ENCODE results near the gene MAD1L1.
A peak's percentile ranks its signal among the peaks of the same experiment; 100 is the strongest.

MAD1L1 gene

DNA sequence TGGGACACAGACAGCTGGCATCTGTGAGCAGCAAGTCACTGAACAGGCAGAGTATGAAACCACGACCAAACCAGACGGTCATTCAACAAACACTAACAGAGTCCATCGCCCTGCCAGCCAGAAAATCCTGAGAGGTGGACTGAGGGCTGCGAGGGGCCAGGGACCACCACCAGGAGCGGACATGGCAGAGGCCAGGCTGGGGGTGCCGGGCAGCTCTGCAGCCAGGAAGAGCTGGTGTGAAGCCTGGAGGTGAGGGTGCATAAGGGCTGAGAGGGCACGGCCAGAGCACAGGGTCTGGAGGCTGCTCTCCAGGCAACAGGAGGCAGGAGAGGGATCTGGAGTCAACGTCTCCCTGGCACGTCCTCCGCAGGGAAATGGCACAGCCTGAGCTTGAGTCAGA lies 15.5 kb downstream of the MAD1L1 start:
- no peak for DNase-seq

- no peak for DNase-seq
Observed at GRCh38 chr7:2215851-2216250, 16.9 kb downstream of the MAD1L1 start.

DNA sequence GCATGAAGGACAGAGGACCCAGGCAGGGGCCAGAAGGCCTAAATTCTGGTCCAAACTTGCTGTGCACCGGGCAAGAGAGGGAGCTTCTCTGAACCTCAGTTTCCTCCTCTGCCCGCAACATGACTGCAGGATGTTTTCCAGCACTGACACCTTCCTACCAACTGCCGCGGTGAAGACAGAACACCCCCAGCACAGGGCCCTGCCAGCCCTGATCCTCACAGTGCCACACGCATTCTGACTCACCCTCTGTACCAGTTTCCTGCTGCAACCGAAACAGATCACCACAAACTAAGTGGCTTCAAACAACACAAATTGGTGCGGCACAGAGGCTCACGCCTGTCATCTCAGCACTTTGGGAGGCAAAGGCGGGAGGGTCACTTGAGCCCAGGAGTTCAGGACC lies 18.1 kb downstream of the MAD1L1 start:
- DNase-seq: no peak

DNA sequence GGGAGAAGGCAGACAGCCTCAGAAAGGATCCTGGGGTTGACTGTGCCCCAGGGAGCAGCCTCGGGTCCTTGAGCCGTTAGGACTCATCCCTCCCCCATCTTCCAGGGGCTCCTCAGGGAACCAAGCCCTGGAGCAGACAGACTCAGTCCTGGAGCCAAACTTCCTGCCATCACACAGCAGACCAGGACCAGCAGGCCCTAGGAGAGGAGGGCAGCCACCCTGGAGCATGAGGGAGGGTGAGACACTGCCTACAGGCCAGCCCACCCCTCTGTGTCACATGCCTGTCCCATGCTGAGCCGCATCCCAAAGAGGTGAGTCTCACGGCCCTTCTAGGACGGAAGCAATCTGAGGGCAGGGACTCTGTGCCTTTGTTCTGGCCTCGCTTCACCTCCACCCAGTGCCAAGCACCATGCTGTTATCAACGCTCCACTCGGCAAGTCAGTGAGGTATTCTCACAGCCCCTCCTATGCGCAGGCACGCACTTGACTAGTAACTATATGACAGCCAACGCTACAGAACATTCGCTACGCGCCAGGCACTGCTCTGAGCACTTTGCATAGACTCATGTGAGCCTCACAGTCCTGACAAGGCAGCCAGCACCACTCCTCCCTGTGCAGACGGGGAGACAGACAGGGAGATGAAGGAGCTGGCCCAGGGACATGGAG lies 19.1 kb downstream of the MAD1L1 start:
- DNase-seq: no peak

DNA sequence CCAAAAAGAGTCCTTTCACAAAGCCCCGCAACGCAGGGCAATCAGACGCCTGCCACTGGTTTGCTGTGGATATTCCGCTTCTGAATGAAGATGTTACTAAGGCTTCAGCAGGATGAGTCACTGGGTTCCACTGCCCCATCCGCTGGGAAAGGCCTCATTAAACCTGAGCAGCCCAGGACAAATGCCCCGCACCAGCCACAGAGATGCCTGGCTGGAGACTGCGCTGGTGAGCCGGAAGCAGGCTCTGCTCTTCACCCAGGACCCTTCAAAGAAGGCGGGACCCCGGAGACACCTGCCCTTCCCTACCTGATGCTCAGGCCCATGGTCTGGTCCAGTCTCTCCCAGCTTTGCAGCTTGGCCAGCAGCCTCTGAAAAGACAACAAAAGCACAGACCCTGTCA lies 19.8 kb downstream of the MAD1L1 start:
- DNase-seq: no peak

DNA sequence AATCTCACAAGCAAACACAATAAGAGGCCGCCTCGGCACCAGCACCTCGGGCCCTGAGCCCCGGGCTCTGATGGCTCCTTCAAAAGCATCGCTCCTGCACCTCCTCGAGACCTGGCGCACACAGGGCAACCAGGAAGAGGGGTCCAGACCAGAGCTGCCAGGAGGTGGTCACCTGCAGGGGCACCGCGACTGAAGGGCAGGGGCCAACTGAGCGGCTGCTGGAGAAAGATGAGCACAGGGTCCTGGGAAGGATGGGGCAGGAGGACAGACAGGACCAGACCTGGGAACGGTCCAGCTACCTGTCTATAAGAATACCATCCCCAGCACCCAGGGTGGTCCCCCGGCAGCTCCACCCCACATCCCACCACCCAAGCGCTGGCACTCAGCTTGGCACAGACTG lies 20.8 kb downstream of the MAD1L1 start:
- no peak for DNase-seq

- no peak for DNase-seq
Observed at GRCh38 chr7:2211259-2211880, 21.4 kb downstream of the MAD1L1 start.

DNA sequence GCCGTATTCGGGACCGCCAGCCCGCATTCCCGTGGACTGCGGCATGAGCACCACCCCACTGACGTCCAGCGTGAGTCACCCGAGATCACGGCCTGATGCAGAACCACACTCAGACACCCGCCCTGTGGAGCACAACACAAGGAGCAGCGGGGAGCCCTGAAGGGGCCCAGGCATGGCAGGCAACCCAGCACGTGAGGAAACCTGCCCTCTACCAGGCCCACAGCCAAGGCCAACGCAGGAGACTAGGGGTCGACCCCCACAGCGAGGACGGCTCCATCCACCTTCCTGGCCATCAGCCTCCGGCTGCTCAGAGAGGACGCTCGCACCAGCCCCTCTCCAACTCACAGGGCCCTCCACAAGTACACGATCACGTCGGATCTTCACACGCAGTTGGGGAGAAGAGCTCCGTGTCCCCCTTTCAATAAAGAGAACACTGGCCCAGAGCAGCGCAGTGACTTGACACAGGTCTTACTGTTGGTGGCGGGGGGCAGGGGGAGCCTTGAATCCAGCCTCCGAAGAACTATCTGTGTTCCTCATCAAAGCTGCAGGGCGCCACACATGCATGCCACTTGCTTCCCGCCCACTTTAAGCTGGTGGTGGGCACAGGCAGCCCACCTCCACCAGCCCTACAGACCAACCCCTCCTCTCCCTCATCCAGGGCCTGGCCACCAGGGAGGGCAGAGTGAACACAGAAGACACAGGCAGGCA lies 22.0 kb downstream of the MAD1L1 start:
- DNase-seq: no peak

- no peak for DNase-seq
Observed at GRCh38 chr7:2209961-2210323, 22.8 kb downstream of the MAD1L1 start.

DNA sequence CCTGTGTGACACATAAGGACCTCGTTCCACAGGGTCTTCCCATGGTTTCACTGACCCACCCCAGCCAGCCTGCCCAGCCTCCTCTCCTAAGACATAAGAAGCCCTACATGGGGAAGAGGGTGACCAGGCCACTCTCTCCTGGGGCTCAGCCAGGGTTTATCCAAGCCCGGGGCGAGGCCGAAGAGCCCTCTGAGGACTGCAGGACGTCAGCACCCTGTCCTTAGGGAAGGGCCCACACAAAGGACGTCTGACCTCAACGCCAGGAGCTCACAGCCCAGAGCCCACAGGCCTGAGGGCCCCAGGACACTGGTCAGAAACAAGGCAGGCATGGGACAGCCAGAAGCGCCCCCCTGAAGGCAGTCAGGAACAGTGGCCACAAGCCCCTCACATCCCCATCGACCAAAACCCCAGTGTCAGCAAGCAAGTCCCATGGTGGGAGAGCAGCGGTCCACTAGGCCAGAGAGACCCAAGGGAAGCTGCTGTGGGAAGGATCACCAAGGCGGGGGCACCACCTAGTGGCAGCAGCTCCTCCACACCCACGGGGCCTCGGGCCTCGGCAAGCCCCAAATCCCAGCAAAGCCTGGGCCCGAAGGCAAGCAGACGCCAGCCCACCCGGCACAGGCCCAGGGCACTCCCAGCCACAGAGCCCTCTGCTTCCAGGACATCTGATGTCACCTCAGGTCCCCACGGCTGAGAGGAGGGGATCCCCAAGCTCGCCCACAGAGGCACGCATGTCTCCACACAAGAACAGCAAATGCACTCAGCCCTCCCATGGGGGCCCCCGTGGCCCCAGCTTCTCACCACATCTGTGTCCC lies 23.4 kb downstream of the MAD1L1 start:
- DNase-seq: peak; percentile 68

- DNase-seq: no peak
Observed at GRCh38 chr7:2208712-2209111, 24.0 kb downstream of the MAD1L1 start.

- DNase-seq: no peak
Observed at GRCh38 chr7:2205036-2205780, 27.5 kb downstream of the MAD1L1 start.

DNA sequence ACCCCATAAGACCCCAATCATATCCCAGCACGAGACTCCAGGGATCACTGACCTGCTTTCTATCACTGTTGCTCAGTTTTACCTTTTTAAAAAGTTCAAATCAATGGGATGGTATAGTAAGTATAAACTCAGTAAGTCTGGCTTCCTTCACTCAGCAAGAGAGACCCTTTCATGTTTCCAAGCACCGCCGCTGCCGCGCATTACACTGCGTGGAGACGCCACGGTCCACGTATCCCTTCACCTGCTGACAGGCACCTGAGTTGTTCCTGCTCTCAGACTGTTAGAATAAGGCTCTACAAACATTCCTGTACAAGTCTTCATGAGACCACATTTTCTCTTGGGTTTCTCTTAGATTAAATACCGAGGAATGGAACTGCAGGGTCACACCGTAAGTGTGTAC lies 28.3 kb downstream of the MAD1L1 start:
- no peak for DNase-seq

DNA sequence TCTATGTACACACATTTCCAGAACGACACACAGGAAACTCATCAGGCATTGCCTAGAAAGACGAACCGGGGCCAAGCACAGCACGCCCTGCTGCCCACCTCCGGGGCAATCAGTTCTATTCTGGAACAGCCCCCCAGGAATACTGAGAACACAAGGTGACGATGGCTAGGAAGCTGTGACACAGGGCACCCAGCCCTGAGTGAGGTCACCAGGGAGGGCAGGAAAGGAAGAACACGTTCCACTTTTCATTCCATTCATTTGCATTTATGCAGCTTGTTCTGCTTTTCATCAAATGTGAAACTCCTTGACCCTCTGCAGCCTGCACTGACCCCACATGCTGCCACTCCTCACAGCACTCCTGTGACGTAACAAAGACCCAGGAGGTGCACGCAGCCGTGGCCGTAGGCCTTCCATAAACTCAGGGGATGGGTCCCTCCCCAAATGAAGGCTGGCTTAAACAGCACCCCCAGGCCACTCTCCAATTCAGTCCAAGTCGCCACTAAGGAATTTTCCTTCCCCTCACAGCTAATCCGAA lies 28.9 kb downstream of the MAD1L1 start:
- DNase-seq: no peak

DNA sequence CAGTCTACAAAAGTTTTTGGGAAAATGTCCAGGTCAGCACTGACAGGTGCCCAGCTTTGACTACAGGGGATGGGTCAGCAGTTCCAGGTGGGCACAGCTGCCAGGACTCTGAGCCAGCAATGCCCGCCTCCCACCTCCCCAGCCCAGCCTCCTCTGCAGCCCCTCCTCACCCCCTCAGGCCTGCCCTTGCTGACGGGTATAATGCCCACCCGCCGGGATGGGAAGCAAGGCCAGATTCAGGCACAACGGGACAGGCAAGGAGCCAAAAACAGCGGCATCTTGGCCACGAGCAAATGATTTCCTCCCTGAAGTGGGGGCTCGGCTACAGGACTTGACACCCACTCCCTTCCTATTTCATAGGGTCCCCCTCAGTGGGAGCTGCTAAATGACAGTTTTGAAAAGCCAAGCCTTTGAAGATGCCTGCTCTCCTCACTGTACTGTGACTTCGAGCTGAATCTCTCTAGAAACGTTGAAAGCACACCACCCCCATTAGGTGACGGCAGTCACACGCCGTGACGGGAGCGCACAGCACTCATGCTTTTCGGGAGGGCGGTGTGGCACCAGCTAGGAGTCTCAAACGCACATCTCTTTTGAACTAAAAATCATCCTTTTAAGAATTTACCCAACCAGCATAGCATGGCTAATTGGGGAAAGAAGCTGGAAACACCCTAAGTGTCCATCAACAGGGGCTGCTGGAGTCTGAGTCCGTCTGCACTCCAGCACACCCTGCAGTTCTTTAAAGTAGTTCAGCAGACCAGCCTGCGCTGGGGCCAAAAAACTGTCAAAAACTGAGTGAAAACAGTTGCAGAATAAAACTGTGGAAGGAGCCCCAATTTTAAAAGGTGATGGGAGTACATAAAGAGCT lies 29.6 kb downstream of the MAD1L1 start:
- no peak for DNase-seq

GRCh38 chr7:2202361-2202761 lies 30.4 kb downstream of the MAD1L1 start:
- no peak for DNase-seq

DNA sequence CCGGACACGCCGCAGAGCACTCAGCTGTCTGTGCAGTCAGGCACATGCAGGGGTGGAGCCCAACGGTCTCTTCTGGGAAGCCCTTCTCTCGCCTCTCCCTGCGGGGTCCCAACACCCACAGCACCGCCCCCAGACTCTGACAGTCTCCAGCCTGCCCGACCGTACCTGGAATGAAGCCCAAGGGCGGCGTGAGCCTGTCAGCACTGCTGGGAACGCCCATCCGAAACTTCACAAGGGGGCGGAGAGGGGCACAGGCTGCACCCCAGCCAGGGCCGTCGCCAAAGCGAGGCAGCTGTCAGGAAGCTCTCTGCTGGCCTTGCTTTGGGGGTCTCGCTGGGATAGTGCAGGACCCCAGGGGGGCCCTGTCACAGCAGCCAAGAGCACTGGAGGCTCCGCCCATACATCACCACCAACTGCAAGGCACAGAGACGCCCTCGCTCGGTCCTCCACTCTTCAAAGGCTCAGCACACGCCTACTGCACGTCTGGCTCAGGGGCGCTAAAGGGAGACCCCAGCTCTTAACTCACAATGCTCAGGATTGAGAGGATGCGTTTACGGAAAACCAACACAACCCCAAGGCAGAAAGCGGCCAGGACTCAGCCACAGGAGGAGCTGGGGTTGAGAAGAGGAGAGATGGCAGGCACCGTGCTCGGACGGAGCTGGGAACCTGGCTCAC lies 30.9 kb downstream of the MAD1L1 start:
- DNase-seq: no peak

GRCh38 chr7:2201128-2201527 lies 31.6 kb downstream of the MAD1L1 start:
- no peak for DNase-seq

- no peak for DNase-seq
Observed at GRCh38 chr7:2200584-2200980, 32.2 kb downstream of the MAD1L1 start.

DNA sequence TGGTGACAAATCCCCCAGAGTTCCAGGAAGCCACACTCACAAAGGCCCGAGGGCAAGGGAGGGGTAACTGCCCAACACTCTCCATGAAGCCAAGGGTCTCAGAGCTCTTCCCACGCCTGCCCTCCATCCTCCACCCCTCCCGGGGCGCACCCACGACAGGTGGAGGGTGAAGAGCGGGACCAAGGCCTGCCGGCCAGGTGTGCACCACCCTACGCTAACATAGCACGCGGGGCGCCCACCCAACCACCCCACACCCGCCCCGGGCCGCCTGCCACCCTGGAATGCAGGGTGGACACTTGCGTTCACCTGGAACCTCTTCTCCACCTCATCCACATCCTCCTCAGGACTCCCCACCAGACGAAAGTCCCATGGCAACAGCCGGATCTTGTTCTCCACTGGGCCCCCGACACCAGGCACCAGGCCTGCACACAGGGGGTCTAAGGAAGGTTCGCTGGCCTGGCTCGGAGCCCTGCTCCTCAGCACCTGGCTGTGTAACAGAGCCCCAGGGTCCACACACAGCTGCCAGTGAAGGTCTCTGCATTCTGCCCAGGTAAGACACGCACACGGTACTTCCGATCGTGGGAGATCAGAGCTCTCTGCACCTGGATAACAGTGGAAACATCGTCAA lies 32.7 kb downstream of the MAD1L1 start:
- DNase-seq: no peak

- DNase-seq: no peak
Observed at GRCh38 chr7:2199528-2199927, 33.2 kb downstream of the MAD1L1 start.
